ENCODE measurements around the gene SLC22A12.

SLC22A12 gene

GRCh38 chr11:64605656-64606585 lies 14.9 kb downstream of the SLC22A12 start:
- no peak for DNase-seq

- DNase-seq: no peak
These were observed 15.9 kb downstream of the SLC22A12 start for GRCh38 chr11:64606796-64607380.

- DNase-seq: no peak
These were observed 16.5 kb downstream of the SLC22A12 start for GRCh38 chr11:64607381-64607985.

GRCh38 chr11:64608046-64608445 lies 17.0 kb downstream of the SLC22A12 start:
- no peak for DNase-seq

- no peak for DNase-seq
These were observed 17.6 kb downstream of the SLC22A12 start for GRCh38 chr11:64608636-64609035.

- no peak for DNase-seq
These were observed 18.5 kb downstream of the SLC22A12 start for GRCh38 chr11:64609436-64610047.

- DNase-seq: no peak
These were observed 19.6 kb downstream of the SLC22A12 start for GRCh38 chr11:64610596-64610995.

GRCh38 chr11:64611176-64611575 lies 20.2 kb downstream of the SLC22A12 start:
- DNase-seq: no peak

GRCh38 chr11:64611869-64612646 lies 21.0 kb downstream of the SLC22A12 start:
- no peak for DNase-seq

GRCh38 chr11:64613648-64614047 lies 22.6 kb downstream of the SLC22A12 start:
- DNase-seq: no peak

GRCh38 chr11:64614917-64615316 lies 23.9 kb downstream of the SLC22A12 start:
- DNase-seq: no peak

GRCh38 chr11:64616817-64617216 lies 25.8 kb downstream of the SLC22A12 start:
- no peak for DNase-seq

- DNase-seq: no peak
These were observed 28.2 kb downstream of the SLC22A12 start for GRCh38 chr11:64619196-64619595.

GRCh38 chr11:64619811-64620380 lies 28.9 kb downstream of the SLC22A12 start:
- no peak for DNase-seq

- DNase-seq: no peak
These were observed 29.5 kb downstream of the SLC22A12 start for GRCh38 chr11:64620381-64620971.

GRCh38 chr11:64621283-64622019 lies 30.4 kb downstream of the SLC22A12 start:
- no peak for DNase-seq

GRCh38 chr11:64622681-64623080 lies 31.7 kb downstream of the SLC22A12 start:
- no peak for DNase-seq

- no peak for DNase-seq
These were observed 34.0 kb downstream of the SLC22A12 start for GRCh38 chr11:64624883-64625481.

- DNase-seq: no peak
These were observed 35.6 kb downstream of the SLC22A12 start for GRCh38 chr11:64626637-64627036.

GRCh38 chr11:64627371-64627770 lies 36.4 kb downstream of the SLC22A12 start:
- no peak for DNase-seq

- DNase-seq: no peak
These were observed 37.6 kb downstream of the SLC22A12 start for GRCh38 chr11:64628596-64628995.
